Panc1 (cell line): ENCODE data around the gene KRTAP10-6. TPM values are rescaled to one million over a fixed set of nuclear protein-coding genes. Genes with fewer than 3 reads are reported as not detected.
"Not testable (repeated sequence)": the region's sequence is repeated elsewhere in the genome, so short reads cannot be mapped to it uniquely, and the experiment has no call there.

Experiments
- ATAC-seq: fragments of 200-7000 bp; cut with Tn5 transposase; 2 replicates; pipeline ENCODE4 v1.9.1; 2020; ENCODE audit warnings: mild to moderate bottlenecking, moderate library complexity
- BruUV-seq: library from RNA; stranded (reverse); fragments of 400-500 nt; replicated peaks from 2 replicates; lab custom pipeline; 2021; lab: Mats Ljungman, UMichigan
- CTCF ChIA-PET: fragments of 300-600 bp; sonication (Branson Sonifier 250); formaldehyde crosslinking; loops from one replicate; lab custom pipeline; 2022; ENCODE audit warnings: antibody characterized with exemption; lab: Charles Lee
- POLR2A ChIA-PET: fragments of 300-600 bp; sonication (Branson Sonifier 250); formaldehyde crosslinking; loops from one replicate; lab custom pipeline; 2022; ENCODE audit warnings: antibody characterized with exemption; lab: Charles Lee
- DNase-seq: peaks from one replicate; pipeline ENCODE4 v3.0.0-alpha.2; 2010; ENCODE audit warnings: low read depth, low spot score
- H3K27ac ChIP-seq: 2 replicates; pipeline ENCODE4 v1.5.1; 2011; ENCODE audit warnings: mild to moderate bottlenecking, low read length, inconsistent platforms
- H3K27me3 ChIP-seq: fragments of 200-500 bp; sonication (Bioruptor generic); 2 replicates; pipeline ENCODE4 v1.6.0; 2014; ENCODE audit warnings: low read length, inconsistent platforms; ENCODE audit not compliant: control insufficient read depth, insufficient read depth
- H3K36me3 ChIP-seq: fragments of 200-500 bp; sonication (Bioruptor generic); 2 replicates; pipeline ENCODE4 v1.5.1; 2014; ENCODE audit warnings: inconsistent platforms, mild to moderate bottlenecking, low read length, moderate library complexity; ENCODE audit not compliant: control insufficient read depth, insufficient read depth
- H3K4me1 ChIP-seq: 2 replicates; pipeline ENCODE4 v1.5.1; 2011; ENCODE audit warnings: inconsistent platforms, mild to moderate bottlenecking, low read length, moderate library complexity; ENCODE audit not compliant: control insufficient read depth, insufficient read depth
- H3K4me3 ChIP-seq, 2 experiments: 2 replicates each; pipeline ENCODE4 v1.5.1; 2011 to 2012; ENCODE audit warnings: low read depth in 2 of 2, low read length in 2 of 2, mild to moderate bottlenecking in 2 of 2, inconsistent platforms in 1 of 2, moderate library complexity in 1 of 2
- H3K9me3 ChIP-seq: fragments of 200-500 bp; sonication (Bioruptor generic); 2 replicates; pipeline ENCODE4 v1.5.1; 2014; ENCODE audit warnings: low read depth, mild to moderate bottlenecking, inconsistent platforms, low read length, moderate library complexity; ENCODE audit not compliant: control insufficient read depth, insufficient read depth
- POLR2AphosphoS5 ChIP-seq: IDR thresholded peaks from 2 replicates; pipeline ENCODE4 v1.6.1; 2012; ENCODE audit warnings: mild to moderate bottlenecking, low read depth, low read length, moderate library complexity
- SIN3A ChIP-seq: IDR thresholded peaks from 2 replicates; pipeline ENCODE4 v1.6.1; 2012; ENCODE audit warnings: low read depth, mild to moderate bottlenecking, low read length, moderate library complexity, borderline replicate concordance; ENCODE audit not compliant: insufficient read depth
- TCF7L2 ChIP-seq: IDR thresholded peaks from 2 replicates; pipeline ENCODE4 v1.6.1; 2011; ENCODE audit warnings: mild to moderate bottlenecking, low read depth, low read length, inconsistent platforms
- in situ Hi-C: cut with HindIII; loops from 2 replicates; pipeline ENCODE4 v1.10.0; 2016; ENCODE audit warnings: low sequenced_read_pairs, low pct_unique_long_range_greater_than_20kb
- intact Hi-C: fragments of 100-400 bp; cut with micrococcal nuclease; formaldehyde crosslinking; loops from one replicate; pipeline ENCODE4 v1.10.0; 2022; ENCODE audit not compliant: unreplicated experiment
- total RNA-seq: library from RNA; stranded (reverse); gene quantifications from one replicate; pipeline ENCODE4 v1.2.1, GENCODE V29; 2021; ENCODE audit not compliant: unreplicated experiment
- TF ChIP-seq, protein P1 (sequence below), 2 experiments: IDR thresholded peaks; 2 replicates each; pipeline ENCODE4 v1.6.1; 2011 to 2012; ENCODE audit warnings: low read depth in 2 of 2, control low read depth in 1 of 2, low read length in 1 of 2, mild to moderate bottlenecking in 1 of 2, moderate library complexity in 1 of 2; ENCODE audit not compliant: insufficient read depth in 1 of 2
- TF ChIP-seq, protein P2 (sequence below): fragments of 450-650 bp; IDR thresholded peaks from 2 replicates; pipeline ENCODE4 v1.5.1; 2017; ENCODE audit warnings: mild to moderate bottlenecking

Gene KRTAP10-6
- total RNA-seq, 1 experiment from 2014 or later = not detected

DNA sequence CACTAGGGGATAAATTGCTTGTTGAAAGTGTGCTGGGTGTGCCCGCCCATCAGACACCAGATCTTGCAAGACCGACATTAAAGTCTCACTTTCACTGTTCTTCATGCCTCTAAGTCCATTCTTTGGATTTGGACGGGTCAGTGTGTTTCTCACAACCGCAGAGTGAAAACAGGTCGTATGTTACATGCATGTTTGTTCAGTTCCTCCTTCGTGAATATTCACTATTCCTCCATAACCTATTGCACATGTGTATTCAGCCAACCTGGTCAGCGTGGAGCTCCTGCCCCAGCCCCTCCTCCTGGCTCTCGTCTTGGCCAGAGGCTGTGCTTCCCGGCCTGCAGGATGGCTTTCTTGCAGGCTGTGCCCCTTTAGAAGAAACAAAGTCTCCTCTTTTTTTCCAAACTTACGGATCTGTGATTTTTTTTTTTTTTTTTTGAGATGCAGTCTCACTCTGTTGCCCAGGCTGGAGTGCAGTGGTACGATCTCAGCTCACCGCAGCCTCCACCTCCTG, 2.2 kb upstream of the KRTAP10-6 start:
- ChIA-PET CTCF (interaction anchor here (0.7 kb wide), 1 partner anchor 150 kb away, joined by 3 read pairs; no protein-coding TSS in a partner anchor), POLR2A (no interaction called here)
- in situ Hi-C loops = no loop called here
- Histone ChIP-seq H3K27ac (no peak overlapping the region), H3K4me3 (no peak overlapping the region), H3K4me1 (no peaks in the 10 kb centered on the region; the same call in 1 of the 2 replicates), H3K9me3 (no peaks in the 10 kb centered on the region), H3K36me3 (no peaks in the 10 kb centered on the region), H3K27me3 (no peaks in the 10 kb centered on the region)
- BruUV-seq = no TSS peak
- DNase-seq (no peak), ATAC-seq (no peak)
- TF ChIP-seq SIN3A (no peak), TCF7L2 (no peak), POLR2AphosphoS5 (no peak)
- TF ChIP-seq, protein P1, sequence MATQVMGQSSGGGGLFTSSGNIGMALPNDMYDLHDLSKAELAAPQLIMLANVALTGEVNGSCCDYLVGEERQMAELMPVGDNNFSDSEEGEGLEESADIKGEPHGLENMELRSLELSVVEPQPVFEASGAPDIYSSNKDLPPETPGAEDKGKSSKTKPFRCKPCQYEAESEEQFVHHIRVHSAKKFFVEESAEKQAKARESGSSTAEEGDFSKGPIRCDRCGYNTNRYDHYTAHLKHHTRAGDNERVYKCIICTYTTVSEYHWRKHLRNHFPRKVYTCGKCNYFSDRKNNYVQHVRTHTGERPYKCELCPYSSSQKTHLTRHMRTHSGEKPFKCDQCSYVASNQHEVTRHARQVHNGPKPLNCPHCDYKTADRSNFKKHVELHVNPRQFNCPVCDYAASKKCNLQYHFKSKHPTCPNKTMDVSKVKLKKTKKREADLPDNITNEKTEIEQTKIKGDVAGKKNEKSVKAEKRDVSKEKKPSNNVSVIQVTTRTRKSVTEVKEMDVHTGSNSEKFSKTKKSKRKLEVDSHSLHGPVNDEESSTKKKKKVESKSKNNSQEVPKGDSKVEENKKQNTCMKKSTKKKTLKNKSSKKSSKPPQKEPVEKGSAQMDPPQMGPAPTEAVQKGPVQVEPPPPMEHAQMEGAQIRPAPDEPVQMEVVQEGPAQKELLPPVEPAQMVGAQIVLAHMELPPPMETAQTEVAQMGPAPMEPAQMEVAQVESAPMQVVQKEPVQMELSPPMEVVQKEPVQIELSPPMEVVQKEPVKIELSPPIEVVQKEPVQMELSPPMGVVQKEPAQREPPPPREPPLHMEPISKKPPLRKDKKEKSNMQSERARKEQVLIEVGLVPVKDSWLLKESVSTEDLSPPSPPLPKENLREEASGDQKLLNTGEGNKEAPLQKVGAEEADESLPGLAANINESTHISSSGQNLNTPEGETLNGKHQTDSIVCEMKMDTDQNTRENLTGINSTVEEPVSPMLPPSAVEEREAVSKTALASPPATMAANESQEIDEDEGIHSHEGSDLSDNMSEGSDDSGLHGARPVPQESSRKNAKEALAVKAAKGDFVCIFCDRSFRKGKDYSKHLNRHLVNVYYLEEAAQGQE (IDR thresholded peaks at IDR 0.05; ENCODE audit: insufficient read depth in 1 of 2, low read depth in 2 of 2, low read length in 1 of 2) = no peak
- TF ChIP-seq, protein P2, sequence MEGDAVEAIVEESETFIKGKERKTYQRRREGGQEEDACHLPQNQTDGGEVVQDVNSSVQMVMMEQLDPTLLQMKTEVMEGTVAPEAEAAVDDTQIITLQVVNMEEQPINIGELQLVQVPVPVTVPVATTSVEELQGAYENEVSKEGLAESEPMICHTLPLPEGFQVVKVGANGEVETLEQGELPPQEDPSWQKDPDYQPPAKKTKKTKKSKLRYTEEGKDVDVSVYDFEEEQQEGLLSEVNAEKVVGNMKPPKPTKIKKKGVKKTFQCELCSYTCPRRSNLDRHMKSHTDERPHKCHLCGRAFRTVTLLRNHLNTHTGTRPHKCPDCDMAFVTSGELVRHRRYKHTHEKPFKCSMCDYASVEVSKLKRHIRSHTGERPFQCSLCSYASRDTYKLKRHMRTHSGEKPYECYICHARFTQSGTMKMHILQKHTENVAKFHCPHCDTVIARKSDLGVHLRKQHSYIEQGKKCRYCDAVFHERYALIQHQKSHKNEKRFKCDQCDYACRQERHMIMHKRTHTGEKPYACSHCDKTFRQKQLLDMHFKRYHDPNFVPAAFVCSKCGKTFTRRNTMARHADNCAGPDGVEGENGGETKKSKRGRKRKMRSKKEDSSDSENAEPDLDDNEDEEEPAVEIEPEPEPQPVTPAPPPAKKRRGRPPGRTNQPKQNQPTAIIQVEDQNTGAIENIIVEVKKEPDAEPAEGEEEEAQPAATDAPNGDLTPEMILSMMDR = no peak
- intact Hi-C loops = no loop called here

DNA sequence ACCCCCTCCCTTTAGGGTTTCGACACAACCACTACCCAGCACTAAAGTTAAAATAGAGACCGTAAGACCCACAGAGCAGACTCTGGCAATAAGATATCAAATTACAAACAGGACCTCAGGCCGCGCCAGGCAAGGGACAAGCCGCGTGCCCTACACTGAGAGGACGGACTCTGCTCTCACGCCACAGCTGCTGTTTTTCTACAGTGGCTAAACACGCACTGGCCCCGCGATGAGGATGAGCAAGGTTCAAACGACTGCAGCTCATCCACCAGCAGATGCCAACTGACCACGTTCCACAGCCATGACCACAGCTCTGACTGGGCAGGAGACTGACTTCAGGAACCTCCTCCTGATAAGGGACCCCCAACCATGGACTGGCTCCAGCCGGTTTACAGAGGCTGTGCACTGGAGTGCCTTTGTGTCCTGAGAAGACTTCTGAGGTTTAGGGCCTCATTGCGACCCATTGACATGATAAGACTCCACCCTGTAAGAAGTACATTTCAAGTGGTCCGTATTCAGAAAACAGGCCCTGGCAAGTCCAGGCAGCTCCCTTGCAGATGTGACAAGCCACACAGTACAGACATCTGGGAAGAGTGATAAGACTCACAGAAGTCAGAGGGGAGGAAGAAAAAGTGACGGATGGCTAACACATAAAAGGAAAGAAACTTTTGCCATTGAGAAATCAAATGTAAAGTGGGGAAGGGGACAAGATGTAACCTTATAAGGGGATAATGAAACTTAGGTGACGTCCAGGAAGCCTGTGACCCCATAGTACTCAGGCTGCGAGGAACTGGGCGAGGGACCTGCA, 1.5 kb upstream of the KRTAP10-6 start:
- TF ChIP-seq, protein P1 (IDR thresholded peaks at IDR 0.05; ENCODE audit: insufficient read depth in 1 of 2, low read depth in 2 of 2, low read length in 1 of 2) = no peak
- TF ChIP-seq TCF7L2 (no peak), SIN3A (no peak), POLR2AphosphoS5 (no peak)
- TF ChIP-seq, protein P2 = no peak
- H3K27me3 ChIP-seq = no peaks in the 10 kb centered on the region
- H3K4me1 ChIP-seq = no peaks in the 10 kb centered on the region; the same call in 1 of the 2 replicates
- no peak overlapping the region for H3K27ac ChIP-seq
- intact Hi-C loops (no loop called here), in situ Hi-C loops (no loop called here)
- ChIA-PET CTCF (interaction anchor here (0.7 kb wide), 1 partner anchor 149 kb away, joined by 3 read pairs; no protein-coding TSS in a partner anchor), POLR2A (no interaction called here)
- no peak overlapping the region for H3K4me3 ChIP-seq
- H3K36me3 ChIP-seq = no peaks in the 10 kb centered on the region
- no TSS peak for BruUV-seq
- ATAC-seq (no peak), DNase-seq (no peak)
- H3K9me3 ChIP-seq = no peaks in the 10 kb centered on the region

DNA sequence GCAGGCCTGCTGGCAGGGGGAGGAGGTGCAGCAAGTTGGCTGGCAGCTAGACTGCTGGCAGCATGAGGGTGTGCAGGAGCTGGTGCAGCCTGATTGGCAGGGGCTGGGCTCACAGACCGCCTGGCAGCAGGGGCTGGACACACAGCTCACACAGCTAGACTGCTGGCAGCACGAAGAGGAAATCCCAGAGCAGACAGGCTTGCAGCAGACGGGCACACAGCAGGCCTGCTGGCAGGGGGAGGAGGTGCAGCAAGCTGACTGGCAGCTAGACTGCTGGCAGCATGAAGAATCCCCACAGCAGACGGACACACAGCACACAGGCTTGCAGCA, 539 bp downstream of the KRTAP10-6 start:
- DNase-seq, in situ Hi-C loops, POLR2A ChIA-PET, CTCF ChIA-PET, H3K4me1 ChIP-seq, H3K9me3 ChIP-seq, H3K36me3 ChIP-seq, H3K27ac ChIP-seq, intact Hi-C loops, H3K4me3 ChIP-seq, H3K27me3 ChIP-seq, ATAC-seq, BruUV-seq: not testable (repeated sequence)
